Measurements from ENCODE around the gene NDUFB2. TPM values are rescaled to one million over a fixed set of nuclear protein-coding genes. Genes with fewer than 3 reads are reported as not detected.

Gene NDUFB2
- total and polyA plus RNA-seq, 9 of the 15 experiments (the other 6 are each of a cell fraction or from before 2014, with no cell fraction given), result 220 to 2,075 (median 320) TPM

DNA sequence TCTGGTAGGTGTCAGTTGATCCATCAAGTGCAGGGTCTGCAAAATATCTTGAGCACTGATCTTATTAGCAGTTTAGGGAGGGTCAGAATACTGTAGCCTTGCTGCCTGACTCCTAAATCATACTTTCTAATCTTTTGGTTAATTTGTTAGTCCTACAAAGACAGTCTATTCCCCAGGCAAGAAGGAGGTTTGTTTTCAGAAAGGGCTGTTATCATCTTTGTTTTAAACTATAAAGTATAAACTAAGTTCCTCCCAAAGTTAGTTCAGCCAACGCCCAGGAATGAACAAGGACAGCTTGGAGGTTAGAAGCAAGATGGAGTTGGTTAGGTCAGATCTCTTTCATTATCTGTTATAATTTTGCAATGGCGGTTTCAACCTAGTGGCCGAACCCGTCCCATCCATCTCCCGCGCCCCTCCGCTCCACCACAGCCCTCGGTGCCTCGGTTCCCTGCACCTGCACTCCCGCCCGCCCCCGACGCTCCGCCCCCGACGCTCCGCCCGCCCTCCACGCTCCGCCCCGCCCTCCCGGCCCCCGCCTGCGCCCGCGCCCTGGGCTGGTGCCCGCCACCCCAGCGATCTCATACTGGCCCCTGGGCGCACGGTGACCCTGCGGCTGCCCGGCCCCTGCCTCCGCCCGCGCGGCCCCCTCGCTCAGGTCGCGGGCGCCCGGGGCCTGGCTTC, 24.0 kb upstream of the NDUFB2 start, which contains the start of gene ADCK2 (continued):
- TF ChIP-seq, protein P1, sequence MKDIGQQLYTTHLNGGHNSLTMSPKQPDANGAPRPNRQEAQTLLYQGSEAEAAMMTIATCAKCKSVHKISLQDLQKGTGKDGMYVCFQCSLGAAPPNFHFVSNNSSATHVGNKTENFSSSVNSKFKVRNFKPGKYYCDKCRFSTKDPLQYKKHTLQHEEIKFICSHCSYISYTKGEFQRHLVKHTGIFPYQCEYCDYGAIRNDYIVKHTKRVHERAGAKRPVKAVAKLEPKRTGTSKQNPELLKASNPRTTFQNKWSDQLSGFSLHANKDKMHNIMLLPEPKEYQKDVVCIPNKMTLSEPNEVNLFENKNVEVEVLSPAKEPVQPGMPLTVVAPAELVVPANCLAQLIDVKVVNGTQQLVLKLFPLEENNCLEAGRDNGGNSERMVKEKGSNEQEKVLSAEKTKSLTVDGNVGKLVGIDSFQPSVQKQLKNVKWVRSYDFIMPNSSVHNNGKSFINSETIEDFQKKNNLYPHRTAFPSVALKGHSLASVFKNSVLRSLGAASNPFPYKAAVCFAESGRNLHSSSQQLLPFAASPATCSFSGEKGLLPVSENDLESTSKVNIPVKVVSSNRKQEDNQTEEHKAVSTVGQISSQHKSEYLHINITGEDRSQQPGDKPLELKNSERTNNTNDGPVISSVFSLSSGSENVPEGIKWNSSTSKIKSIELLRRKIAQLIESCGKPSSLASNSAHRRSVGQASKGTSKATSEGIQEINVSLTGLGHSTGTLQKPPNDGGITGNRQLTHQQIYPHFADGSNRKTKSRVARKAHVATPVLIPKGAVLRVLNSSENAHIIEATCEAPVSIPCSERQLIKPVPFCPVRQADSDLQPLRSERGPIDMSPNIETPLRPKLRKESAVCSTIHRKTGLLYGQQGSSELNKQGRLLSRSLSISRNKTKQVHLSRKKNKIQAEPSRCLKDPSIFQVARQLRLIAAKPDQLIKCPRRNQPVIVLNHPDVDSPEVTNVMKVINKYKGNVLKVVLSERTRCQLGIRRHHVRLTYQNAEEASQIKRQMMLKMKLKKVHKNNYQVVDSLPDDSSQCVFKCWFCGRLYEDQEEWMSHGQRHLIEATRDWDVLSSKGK (CRISPR knock-in tag; IDR thresholded peaks at IDR 0.05), result no peak
- TF ChIP-seq HDAC8 (tag; IDR thresholded peaks at IDR 0.05) (no peak), SUPT5H (IDR thresholded peaks at IDR 0.05) (no peak), DPF2 (IDR thresholded peaks at IDR 0.05) (no peak), SOX6 (IDR thresholded peaks at IDR 0.05) (no peak), MEF2D (tag; conservative IDR thresholded peaks at IDR 0.05; ENCODE audit: low read depth) (no peak), NR4A1 (CRISPR knock-in tag; IDR thresholded peaks at IDR 0.05) (no peak), NR4A1 (tag; IDR thresholded peaks at IDR 0.05) (peak; percentile 51; the same call in 1 of the 2 replicates), RBM14 (IDR thresholded peaks at IDR 0.05; ENCODE audit: borderline replicate concordance, insufficient read depth, low read depth, low read length) (no peak), NFXL1 (CRISPR knock-in tag; IDR thresholded peaks at IDR 0.05) (no peak), ZNF551 (CRISPR knock-in tag; IDR thresholded peaks at IDR 0.05) (no peak), NR3C1 (CRISPR knock-in tag; IDR thresholded peaks at IDR 0.05) (no peak), ZC3H4 (CRISPR knock-in tag; IDR thresholded peaks at IDR 0.05; ENCODE audit: borderline replicate concordance) (no peak), ZNF766 (CRISPR knock-in tag; conservative IDR thresholded peaks at IDR 0.05) (0 out of 2 replicates have a peak, but pooled peaks have one; percentile 48), FOXJ3 (CRISPR knock-in tag; IDR thresholded peaks at IDR 0.05) (no peak), SREBF1 (IDR thresholded peaks at IDR 0.05; ENCODE audit: borderline replicate concordance, low read depth, low read length) (no peak), GTF2E2 (tag; IDR thresholded peaks at IDR 0.05) (peak; percentile 37; the same call in 1 of the 2 replicates), SAP30 (IDR thresholded peaks at IDR 0.05; ENCODE audit: borderline replicate concordance, insufficient read depth, low read depth, low read length, poor library complexity, severe bottlenecking) (no peak)
- TF ChIP-seq, protein P2, sequence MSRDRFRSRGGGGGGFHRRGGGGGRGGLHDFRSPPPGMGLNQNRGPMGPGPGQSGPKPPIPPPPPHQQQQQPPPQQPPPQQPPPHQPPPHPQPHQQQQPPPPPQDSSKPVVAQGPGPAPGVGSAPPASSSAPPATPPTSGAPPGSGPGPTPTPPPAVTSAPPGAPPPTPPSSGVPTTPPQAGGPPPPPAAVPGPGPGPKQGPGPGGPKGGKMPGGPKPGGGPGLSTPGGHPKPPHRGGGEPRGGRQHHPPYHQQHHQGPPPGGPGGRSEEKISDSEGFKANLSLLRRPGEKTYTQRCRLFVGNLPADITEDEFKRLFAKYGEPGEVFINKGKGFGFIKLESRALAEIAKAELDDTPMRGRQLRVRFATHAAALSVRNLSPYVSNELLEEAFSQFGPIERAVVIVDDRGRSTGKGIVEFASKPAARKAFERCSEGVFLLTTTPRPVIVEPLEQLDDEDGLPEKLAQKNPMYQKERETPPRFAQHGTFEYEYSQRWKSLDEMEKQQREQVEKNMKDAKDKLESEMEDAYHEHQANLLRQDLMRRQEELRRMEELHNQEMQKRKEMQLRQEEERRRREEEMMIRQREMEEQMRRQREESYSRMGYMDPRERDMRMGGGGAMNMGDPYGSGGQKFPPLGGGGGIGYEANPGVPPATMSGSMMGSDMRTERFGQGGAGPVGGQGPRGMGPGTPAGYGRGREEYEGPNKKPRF (IDR thresholded peaks at IDR 0.05; ENCODE audit: low read depth, low read length), result no peak
- TF ChIP-seq, protein P3, sequence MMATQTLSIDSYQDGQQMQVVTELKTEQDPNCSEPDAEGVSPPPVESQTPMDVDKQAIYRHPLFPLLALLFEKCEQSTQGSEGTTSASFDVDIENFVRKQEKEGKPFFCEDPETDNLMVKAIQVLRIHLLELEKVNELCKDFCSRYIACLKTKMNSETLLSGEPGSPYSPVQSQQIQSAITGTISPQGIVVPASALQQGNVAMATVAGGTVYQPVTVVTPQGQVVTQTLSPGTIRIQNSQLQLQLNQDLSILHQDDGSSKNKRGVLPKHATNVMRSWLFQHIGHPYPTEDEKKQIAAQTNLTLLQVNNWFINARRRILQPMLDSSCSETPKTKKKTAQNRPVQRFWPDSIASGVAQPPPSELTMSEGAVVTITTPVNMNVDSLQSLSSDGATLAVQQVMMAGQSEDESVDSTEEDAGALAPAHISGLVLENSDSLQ (IDR thresholded peaks at IDR 0.05), result no peak
- TF ChIP-seq, protein P4, sequence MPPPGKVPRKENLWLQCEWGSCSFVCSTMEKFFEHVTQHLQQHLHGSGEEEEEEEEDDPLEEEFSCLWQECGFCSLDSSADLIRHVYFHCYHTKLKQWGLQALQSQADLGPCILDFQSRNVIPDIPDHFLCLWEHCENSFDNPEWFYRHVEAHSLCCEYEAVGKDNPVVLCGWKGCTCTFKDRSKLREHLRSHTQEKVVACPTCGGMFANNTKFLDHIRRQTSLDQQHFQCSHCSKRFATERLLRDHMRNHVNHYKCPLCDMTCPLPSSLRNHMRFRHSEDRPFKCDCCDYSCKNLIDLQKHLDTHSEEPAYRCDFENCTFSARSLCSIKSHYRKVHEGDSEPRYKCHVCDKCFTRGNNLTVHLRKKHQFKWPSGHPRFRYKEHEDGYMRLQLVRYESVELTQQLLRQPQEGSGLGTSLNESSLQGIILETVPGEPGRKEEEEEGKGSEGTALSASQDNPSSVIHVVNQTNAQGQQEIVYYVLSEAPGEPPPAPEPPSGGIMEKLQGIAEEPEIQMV (tag; conservative IDR thresholded peaks at IDR 0.05; ENCODE audit: low read depth), result 0 out of 2 replicates have a peak, but pooled peaks have one; percentile 46

Measured in K562 (cell line).